Right atrium auricular region (tissue), 2 donors: Measurements from ENCODE around the gene UGT2B15. TPM values are rescaled to one million over a fixed set of nuclear protein-coding genes. Genes with fewer than 3 reads are reported as not detected.
"Not testable (repeated sequence)": the region's sequence is repeated elsewhere in the genome, so short reads cannot be mapped to it uniquely, and the experiment has no call there.

Experiments
- DNase-seq: peaks from one replicate; pipeline ENCODE4 v3.0.0-alpha.2; 2019; ENCODE audit warnings: low spot score
- H3K27ac ChIP-seq, 2 donors: fragments of 200-600 bp; sonication (generic); 1 replicate in 1 of 2; 2 replicates in 1 of 2; pipeline ENCODE4 v1.5.1; 2016 to 2019
- H3K27me3 ChIP-seq, 2 donors: fragments of 200-600 bp; sonication (generic); one replicate each; pipeline versions ENCODE4 v1.5.1 to v1.6.0; 2017 to 2019
- H3K36me3 ChIP-seq: fragments of 200-600 bp; sonication (generic); one replicate; pipeline ENCODE4 v1.5.1; 2016
- H3K4me1 ChIP-seq, 2 donors: fragments of 200-600 bp; sonication (generic); one replicate each; pipeline versions ENCODE4 v1.5.1 to v1.6.0; 2017 to 2019
- H3K4me3 ChIP-seq, 2 donors: fragments of 200-600 bp; sonication (generic); 1 replicate in 1 of 2; 2 replicates in 1 of 2; pipeline ENCODE4 v1.5.1; 2017 to 2019; ENCODE audit warnings: mild to moderate bottlenecking in 1 of 2, moderate library complexity in 1 of 2
- H3K9me3 ChIP-seq, 2 donors: fragments of 200-600 bp; sonication (generic); one replicate each; pipeline ENCODE4 v1.5.1; 2019
- total RNA-seq, 2 donors: library from RNA; depleted of rRNA; stranded (reverse); fragments of >200 nt; gene quantifications; one replicate each; pipeline ENCODE4 v1.1.0, GENCODE V29; 2016
- TF ChIP-seq, protein P1 (sequence below), 2 donors: fragments of 200-600 bp; sonication (generic); IDR thresholded peaks; one replicate each; pipeline ENCODE4 v1.5.1; 2019; ENCODE audit warnings: antibody characterized with exemption in 2 of 2

UGT2B15 gene
- total RNA-seq, 2 donors from 2014 or later = not detected

DNA sequence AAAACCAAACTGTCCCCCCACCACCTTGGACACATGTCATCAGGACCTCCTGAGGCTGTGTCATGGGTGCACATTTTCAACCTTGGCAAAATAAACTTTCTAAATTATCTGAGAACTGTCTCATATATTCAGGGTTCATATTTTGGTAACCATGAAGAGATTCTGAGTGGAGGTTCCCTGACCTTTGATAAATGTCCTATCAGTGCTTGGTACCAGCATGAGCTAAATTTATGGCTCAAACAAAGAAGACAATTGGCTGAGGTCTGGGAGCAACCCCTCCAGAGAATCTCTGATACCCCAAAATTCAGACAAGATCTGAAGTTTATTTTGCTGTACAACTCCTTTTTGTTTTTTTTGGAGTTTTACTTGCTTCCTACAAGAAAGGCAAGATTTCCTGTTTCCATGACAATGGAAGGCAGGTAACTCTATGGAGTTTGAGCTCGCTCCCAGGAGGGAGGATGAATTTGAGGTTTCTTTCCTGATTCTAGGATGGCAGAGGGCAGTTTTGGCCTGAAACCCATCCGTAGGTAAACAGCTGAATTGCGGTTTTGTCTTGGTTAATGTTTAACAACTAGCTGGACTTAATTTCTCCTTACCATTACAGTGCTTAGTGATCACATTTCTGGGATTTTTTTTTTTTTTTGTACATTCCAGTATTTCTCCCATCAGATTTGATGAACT lies 14.5 kb downstream of the UGT2B15 start:
- Histone ChIP-seq H3K4me3 (no peak overlapping the region), H3K4me1 (no peaks in the 10 kb centered on the region), H3K9me3 (no peaks in the 10 kb centered on the region), H3K27me3 (no peaks in the 10 kb centered on the region), H3K27ac (no peak overlapping the region), H3K36me3 (no peaks in the 10 kb centered on the region)
- no peak for DNase-seq
- TF ChIP-seq, protein P1, sequence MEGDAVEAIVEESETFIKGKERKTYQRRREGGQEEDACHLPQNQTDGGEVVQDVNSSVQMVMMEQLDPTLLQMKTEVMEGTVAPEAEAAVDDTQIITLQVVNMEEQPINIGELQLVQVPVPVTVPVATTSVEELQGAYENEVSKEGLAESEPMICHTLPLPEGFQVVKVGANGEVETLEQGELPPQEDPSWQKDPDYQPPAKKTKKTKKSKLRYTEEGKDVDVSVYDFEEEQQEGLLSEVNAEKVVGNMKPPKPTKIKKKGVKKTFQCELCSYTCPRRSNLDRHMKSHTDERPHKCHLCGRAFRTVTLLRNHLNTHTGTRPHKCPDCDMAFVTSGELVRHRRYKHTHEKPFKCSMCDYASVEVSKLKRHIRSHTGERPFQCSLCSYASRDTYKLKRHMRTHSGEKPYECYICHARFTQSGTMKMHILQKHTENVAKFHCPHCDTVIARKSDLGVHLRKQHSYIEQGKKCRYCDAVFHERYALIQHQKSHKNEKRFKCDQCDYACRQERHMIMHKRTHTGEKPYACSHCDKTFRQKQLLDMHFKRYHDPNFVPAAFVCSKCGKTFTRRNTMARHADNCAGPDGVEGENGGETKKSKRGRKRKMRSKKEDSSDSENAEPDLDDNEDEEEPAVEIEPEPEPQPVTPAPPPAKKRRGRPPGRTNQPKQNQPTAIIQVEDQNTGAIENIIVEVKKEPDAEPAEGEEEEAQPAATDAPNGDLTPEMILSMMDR (IDR thresholded peaks at IDR 0.05) = no peak

DNA sequence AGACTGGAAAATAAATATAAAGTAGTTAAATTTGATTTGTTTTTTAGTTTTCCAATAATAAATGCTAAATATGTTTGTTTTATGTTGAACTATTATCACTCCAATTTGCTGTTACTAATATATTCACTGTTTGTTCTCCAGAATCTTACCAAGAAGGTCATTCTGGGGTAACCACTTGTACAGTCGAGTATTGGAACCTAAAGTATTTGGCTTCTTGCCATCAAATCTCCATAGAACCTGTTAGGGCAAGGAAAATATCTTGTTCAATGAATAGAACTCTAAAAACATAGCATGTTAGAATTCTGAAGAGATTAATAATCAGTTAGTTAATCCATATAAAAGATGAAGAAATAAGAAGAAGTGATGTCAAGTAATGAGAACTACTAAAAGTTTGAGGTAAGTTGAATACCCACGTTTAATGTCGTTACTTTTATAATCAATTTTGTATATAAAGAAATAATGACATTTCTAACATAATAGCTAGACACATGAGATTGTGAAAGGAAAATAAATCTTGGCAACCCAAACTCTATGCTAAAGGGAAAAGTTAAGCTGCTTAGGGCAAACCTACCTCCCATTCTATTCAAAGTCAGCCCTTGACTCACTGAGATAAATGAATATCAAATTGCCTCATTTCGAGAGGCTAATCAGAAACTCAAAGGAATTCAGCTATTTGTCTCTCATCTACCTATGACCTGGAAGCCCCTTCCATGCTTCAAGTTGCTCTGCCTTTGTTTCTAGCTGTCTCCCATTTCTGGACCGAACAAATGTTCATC lies 15.3 kb downstream of the UGT2B15 start:
- DNase-seq = no peak

DNA sequence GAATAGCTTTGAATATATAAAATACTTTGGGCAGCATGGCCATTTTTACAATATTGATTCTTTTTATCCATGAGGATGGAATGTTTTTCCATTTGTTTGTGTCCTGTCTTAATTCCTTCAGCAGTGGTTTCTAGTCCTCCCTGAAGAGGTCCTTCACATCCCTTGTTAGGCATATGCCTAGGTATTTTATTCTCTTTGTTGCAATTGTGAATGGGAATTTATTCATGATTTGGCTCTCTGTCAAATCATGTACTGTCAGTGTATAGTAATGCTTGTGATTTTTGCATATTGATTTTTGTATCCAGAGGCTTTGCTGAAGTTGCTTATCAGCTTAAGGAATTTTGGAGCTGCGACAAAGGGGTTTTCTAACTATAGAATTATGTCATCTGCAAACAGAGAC lies 18.5 kb downstream of the UGT2B15 start:
- TF ChIP-seq, protein P1 (IDR thresholded peaks at IDR 0.05) = no peak
- Histone ChIP-seq H3K9me3 (no peaks in the 10 kb centered on the region), H3K27me3 (no peaks in the 10 kb centered on the region), H3K27ac (no peak overlapping the region), H3K4me1 (no peaks in the 10 kb centered on the region), H3K36me3 (no peaks in the 10 kb centered on the region), H3K4me3 (no peak overlapping the region)
- no peak for DNase-seq

More for the DNA sequence above, 15.3 kb downstream of the UGT2B15 start:
- no peaks in the 10 kb centered on the region for H3K4me1 ChIP-seq
- no peak overlapping the region for H3K27ac ChIP-seq
- TF ChIP-seq, protein P1 (IDR thresholded peaks at IDR 0.05) = no peak
- H3K9me3 ChIP-seq = no peaks in the 10 kb centered on the region
- no peaks in the 10 kb centered on the region for H3K27me3 ChIP-seq
- H3K36me3 ChIP-seq = no peaks in the 10 kb centered on the region
- no peak overlapping the region for H3K4me3 ChIP-seq

DNA sequence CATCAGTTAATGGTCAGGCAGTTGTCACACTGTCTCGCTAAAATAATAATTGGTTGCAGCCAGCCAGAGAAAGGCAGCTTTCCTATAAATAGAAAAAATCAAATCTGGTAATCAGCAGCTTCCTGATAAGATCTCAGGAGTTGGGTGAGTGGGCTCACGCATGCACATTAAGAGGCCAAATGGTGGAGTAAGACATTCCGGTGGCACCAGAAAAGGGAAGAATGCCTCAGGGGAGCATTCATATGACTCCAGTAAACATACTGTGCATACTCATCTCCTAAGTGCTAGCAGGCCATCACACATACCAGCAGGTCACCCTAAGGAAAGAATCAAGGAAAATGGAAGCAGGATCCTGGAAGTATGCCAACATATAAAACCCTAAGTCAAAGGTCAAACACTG lies 40.1 kb downstream of the UGT2B15 start:
- H3K9me3 ChIP-seq = no peaks in the 10 kb centered on the region
- H3K4me1 ChIP-seq = no peaks in the 10 kb centered on the region
- H3K27me3 ChIP-seq = no peaks in the 10 kb centered on the region

DNA sequence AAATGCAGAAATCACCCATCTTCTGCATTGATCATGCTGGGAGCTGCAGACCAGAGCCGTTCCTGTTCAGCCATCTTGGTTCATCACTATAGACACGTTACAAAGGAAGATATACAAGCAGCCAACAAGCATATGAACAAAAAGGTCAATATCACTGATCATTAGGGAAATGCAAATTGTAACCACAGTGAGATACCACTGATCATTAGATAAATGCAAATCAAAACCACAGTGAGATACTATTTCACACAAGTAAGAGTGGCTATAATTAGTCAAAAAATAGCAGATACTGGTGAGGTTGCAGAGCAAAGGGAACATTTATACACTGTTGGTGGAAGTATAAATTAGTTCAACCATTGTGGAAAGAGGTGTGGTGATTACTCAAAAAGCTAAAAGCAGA lies 47.7 kb downstream of the UGT2B15 start:
- H3K27ac ChIP-seq, H3K4me1 ChIP-seq, H3K36me3 ChIP-seq, H3K4me3 ChIP-seq, H3K27me3 ChIP-seq, DNase-seq, H3K9me3 ChIP-seq: not testable (repeated sequence)

More for the DNA sequence above, 40.1 kb downstream of the UGT2B15 start:
- H3K36me3 ChIP-seq = no peaks in the 10 kb centered on the region
- TF ChIP-seq, protein P1 (IDR thresholded peaks at IDR 0.05) = no peak
- no peak for DNase-seq
- no peak overlapping the region for H3K27ac ChIP-seq
- no peak overlapping the region for H3K4me3 ChIP-seq

DNA sequence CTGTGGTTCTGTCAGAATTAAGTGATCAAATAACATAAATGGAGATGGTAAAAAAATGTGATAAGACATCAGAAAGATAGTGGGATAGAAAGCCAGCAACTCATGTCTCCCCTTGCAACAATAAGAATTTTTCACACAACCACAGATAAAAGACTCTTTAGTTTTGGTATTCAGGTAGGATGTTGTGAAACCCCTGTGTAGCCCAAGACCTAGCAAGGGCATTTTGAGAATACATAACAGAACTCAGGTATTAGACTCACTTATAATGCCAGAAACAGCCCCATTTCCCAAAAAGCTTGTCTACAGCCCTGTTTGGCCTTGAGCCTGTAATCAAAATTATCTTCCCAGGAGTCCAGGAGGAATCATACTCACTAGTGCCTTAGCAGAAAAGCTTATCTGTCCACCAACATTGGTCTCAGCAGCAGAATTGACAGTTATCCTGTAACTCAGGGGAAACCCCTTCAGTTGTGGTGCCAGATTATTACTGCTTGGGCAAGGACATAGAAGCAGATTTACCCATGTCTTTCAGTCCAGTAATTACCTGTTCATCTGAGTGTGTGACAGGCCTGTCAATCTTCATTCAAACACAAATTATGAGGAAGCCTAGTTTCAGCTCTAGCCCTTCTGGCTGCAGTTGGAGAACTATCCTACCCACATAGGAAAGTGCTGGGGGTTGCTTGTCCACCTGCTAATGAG lies 53.3 kb downstream of the UGT2B15 start:
- no peak overlapping the region for H3K4me3 ChIP-seq
- H3K36me3 ChIP-seq = no peaks in the 10 kb centered on the region
- DNase-seq = no peak
- no peak overlapping the region for H3K27ac ChIP-seq
- H3K4me1 ChIP-seq = no peaks in the 10 kb centered on the region
- H3K9me3 ChIP-seq = no peaks in the 10 kb centered on the region
- TF ChIP-seq, protein P1 (IDR thresholded peaks at IDR 0.05) = no peak
- H3K27me3 ChIP-seq = no peaks in the 10 kb centered on the region
